HG02759 (cell line): ENCODE results near the gene ENPEP.
"Not testable (repeated sequence)": the region's sequence is repeated elsewhere in the genome, so short reads cannot be mapped to it uniquely, and the experiment has no call there.

Experiments
- ATAC-seq: cut with Tn5 transposase; IDR thresholded peaks from one replicate; pipeline ENCODE4 v1.9.1; 2021; ENCODE audit warnings: mild to moderate bottlenecking, moderate library complexity; ENCODE audit not compliant: unreplicated experiment

ENPEP gene

DNA sequence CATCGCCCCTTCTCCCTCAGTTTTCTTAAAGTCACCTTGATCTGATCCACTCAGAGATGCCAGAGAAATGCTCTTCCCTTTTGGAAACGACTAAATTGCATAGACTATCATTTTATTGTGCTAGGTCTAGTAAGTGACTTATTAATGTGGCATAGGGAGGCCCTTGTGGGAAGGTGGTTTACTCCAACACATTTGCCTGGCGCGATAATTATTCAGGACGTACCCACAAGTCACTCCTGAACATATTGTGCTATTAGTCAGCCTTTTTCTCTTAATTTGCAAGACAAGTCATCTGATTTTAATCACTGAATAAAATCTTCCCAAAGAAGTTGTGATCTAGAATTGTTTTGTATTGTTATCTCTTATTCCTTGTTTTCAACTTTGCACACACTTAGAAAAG is 7.6 kb downstream of the ENPEP start:
- no peak for ATAC-seq

DNA sequence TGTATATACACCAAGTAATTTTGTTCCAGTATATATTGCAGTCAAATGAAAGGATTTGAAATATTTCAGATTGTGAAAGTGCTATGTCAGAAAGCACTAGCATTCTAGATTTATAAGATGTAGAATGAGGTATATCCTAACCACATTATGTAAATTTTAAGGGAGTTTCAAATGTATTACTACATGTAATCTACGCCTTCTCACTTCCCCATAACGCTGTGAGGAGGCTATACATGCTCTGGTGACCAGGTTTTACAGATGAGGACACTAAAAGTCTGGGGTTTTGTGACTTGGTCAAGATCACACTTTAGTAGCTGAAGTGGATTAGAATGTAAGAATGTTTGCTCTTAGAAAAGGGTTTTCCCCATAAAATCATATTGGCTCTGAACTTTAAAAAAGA is 8.1 kb downstream of the ENPEP start:
- peak; percentile 99 for ATAC-seq

DNA sequence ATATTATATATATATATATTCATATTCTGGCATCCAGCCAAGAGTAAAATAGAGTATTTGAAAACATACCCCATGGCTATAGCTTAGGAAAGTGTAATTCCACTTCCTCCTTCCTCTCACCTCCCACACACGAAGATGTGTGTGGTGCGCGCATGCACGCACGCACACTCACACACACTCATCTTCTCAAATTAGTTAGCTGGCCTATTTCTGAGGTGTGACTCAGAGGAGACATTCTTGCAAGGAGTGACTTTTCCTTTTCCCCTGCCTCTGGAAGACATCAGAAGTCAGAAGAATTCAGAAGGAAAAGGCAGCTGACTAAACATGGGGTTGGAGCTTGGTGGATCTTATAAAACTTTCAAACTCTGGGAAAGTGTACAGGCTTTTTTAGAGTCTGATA is 8.8 kb downstream of the ENPEP start:
- no peak for ATAC-seq

GRCh38 chr4:110485452-110485851 is 9.5 kb downstream of the ENPEP start:
- ATAC-seq, result no peak

- ATAC-seq, result no peak
These were observed 10.3 kb downstream of the ENPEP start for GRCh38 chr4:110486256-110486655.

DNA sequence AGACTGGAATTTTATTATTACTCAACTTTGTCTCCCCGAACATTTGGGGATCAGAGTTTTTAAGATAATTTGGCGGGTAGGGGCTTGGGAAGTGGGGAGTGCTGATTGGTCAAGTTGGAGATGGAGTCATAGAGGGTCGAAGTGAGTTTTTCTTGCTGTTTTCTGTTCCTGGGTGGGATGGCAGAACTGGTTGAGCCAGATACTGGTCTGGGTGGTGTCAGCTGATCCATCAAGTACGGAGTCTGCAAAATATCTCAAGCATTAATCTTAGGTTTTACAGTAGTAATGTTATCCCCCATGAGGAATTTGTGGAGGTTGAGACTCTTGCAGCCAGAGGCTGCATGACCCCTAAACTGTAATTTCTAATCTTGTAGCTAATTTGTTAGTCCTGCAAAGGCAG is 10.9 kb downstream of the ENPEP start:
- not testable (repeated sequence) for ATAC-seq

DNA sequence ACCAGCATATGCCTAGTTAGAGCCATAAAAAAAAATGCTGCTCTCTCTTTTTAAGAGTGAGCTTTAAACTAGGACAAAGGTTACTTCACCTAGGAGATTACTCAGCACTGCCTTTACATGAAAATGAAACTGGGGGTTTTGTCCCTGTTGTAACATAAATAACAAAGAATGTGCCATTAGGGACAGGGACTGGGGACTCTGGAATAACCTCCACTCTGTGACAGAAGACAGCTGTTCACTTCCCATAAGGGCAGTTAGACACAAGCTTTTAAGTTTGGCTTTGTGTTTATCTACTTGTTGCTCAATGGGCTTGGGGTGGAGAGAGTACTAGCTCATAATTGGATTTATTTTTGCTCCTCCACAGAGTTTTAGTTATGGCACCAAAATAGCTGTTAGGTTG is 11.9 kb downstream of the ENPEP start:
- no peak for ATAC-seq

DNA sequence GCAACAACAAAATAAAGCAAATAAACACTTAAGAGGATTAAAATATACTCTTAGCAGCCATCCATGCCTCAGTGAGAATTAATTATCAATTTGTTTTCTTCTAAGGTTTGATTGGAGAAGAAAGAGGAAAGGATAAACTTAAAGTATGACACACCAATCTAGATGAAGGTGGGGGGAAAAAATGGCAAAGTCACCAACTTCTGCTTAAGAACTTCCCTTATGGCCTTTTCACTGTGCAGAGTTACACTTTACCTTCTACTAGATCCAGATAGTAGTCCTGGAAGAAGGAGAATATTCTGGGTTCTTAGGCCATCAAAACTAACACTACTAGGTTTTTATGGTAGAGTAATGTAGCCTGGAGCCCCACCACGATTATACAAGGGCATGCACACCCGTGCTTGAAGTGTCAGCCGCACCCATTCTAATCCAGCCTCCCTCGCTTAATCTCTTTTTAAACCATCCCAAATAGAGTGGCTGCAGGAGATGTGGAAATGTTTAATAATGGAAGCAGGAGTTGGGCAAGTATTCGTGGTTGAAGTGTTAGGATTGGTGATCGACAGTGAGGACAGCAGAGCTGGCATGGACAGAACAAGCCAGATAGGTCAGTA is 14.1 kb downstream of the ENPEP start:
- no peak for ATAC-seq

DNA sequence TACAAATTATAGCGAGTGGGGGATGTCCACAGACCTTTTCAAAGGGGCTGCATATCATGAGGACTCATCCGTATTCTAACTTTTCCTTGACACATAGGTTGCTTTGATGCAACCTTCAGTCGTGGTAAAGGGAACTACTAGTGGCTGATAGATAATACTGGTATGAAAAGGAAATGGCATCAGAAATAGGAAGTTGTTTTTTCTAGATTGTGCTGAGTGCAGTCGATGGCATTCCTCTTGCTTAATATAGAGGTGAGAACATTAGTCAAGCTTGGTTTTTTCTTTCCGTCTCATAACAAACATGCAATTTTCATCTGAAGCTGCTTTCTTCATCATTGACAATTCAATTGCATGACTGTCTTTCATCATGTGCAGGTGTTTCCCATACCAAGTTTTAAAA is 16.6 kb downstream of the ENPEP start:
- ATAC-seq, result no peak

DNA sequence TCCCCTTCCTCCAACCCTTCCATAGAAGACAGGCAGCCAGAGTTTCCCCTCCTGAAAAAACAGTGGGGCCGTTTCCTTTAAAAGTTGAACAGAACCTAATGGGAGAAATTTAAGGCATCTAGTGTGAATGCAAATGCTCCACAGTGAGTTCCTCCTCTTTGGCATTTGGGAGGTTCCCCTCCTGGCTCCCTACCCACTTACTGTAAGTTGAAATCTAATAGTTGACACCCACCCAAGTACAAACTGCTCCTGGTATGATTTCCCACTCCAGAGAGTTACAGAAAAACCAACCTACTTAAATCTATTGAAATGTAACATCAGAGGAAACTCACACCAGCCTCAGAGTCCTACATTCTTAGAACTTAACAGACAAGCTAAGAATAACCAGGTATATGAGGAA is 17.6 kb downstream of the ENPEP start:
- ATAC-seq, result no peak

GRCh38 chr4:110498420-110498819 is 22.5 kb downstream of the ENPEP start:
- no peak for ATAC-seq

GRCh38 chr4:110499126-110499525 is 23.2 kb downstream of the ENPEP start:
- no peak for ATAC-seq

DNA sequence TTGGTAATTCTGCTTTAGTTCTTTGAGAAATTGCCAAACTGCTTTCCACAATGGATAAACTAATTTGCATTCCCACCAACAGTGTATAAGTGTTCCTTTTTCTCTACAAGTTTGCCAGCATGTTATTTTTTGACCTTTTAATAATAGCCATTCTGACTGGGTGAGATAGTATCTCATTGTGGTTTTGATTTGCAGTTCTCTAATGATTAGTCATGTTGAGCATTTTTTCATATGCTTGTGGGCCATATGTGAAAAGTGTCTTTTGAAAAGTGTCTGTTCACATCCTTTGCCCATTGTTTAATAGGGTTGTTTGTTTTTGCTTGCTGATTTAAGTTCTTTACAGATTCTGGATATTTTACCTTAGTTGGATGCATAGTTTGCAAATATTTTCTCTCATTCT is 25.9 kb downstream of the ENPEP start:
- ATAC-seq, result no peak

- no peak for ATAC-seq
These were observed 27.5 kb downstream of the ENPEP start for GRCh38 chr4:110503270-110504083.

- ATAC-seq, result no peak
These were observed 28.1 kb downstream of the ENPEP start for GRCh38 chr4:110504084-110504435.

- ATAC-seq, result no peak
These were observed 29.5 kb downstream of the ENPEP start for GRCh38 chr4:110505440-110505839.

- no peak for ATAC-seq
These were observed 33.1 kb downstream of the ENPEP start for GRCh38 chr4:110508827-110509710.

GRCh38 chr4:110510277-110510676 is 34.3 kb downstream of the ENPEP start:
- no peak for ATAC-seq

- peak; percentile 65 for ATAC-seq
These were observed 35.1 kb downstream of the ENPEP start for GRCh38 chr4:110510955-110511544.

GRCh38 chr4:110512901-110513300 is 36.9 kb downstream of the ENPEP start:
- ATAC-seq, result no peak

DNA sequence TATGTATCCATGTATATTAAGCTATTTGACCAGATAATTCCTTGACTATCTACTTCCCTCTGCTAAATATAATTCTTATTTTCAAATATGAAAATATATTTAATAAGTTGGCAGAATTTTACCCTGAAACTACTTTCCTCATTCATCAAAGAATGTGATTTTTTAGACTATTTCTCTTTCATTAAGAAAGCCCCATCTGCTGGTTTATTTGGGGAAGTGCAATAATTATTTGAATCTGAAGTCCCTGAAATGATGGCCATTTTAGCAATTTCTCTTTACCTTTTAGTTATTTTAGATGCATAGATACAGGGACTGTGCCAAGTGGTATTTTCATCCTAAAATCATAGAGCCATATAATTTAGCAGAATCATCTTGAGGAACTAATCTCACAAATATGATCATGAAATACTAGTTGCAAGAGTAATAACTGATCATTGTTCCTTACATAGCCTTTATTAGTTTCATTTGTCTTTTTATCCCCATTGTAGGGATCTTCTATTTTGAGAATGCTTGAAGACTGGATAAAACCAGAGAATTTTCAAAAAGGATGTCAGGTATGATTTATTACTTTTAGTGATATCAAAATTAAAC is 39.0 kb downstream of the ENPEP start:
- no peak for ATAC-seq
